ENCODE measurements around the gene SYTL3. TPM values are rescaled to one million over a fixed set of nuclear protein-coding genes. Genes with fewer than 3 reads are reported as not detected.

SYTL3 gene
- total and polyA plus RNA-seq, 10 of the 15 experiments (the other 5 are each of a cell fraction or from before 2014, with no cell fraction given), result 3.3 to 12.1 (median 6.9) TPM

- ATAC-seq (no peak), FAIRE-seq (no peak), DNase-seq (ENCODE audit: low read depth, low spot score) (no peak)
- no peak for TF ChIP-seq NR2F1 (conservative IDR thresholded peaks at IDR 0.05)
- TF ChIP-seq SKIL (IDR thresholded peaks at IDR 0.05; ENCODE audit: low read depth, poor library complexity, severe bottlenecking), result no peak
- Histone ChIP-seq H3K79me2 (ENCODE audit: control insufficient read depth, insufficient read depth, low read length) (no peaks in the 10 kb centered on the region), H3K36me3 (ENCODE audit: control insufficient read depth in 2 of 2, insufficient read depth in 2 of 2, low read length in 1 of 2) (peaks cover 8 to 20% of the 10 kb centered on the region in 2 experiments; a peak in 3 of 4 replicates), H3K4me3 (no peak overlapping the region), H3K27me3 (replicated peaks in 1 of 2; ENCODE audit: control insufficient read depth in 2 of 2, insufficient read depth in 2 of 2, low read length in 1 of 2) (no peaks in the 10 kb centered on the region), H3K9me3 (replicated peaks; ENCODE audit: control insufficient read depth, insufficient read depth, low read length) (no peaks in the 10 kb centered on the region), H4K20me1 (ENCODE audit: control insufficient read depth, insufficient read depth) (no peaks in the 10 kb centered on the region), H3K4me1 (ENCODE audit: control insufficient read depth, insufficient read depth, low read length) (no peaks in the 10 kb centered on the region), H3K4me2 (ENCODE audit: control insufficient read depth, insufficient read depth) (no peak overlapping the region), H3K27ac (ENCODE audit: control insufficient read depth, insufficient read depth) (no peak overlapping the region), H3K9ac (ENCODE audit: control insufficient read depth, insufficient read depth, low read length) (no peak overlapping the region), H2AFZ (ENCODE audit: control insufficient read depth, low read depth, low read length) (no peak overlapping the region)
- intact Hi-C loops (cut with micrococcal nuclease; ENCODE audit: unreplicated experiment) (no loop called here), in situ Hi-C loops (cut with MboI) (no loop called here)
- ChIA-PET CTCF (interaction anchor here (2.1 to 6.4 kb wide), 3 partner anchors 82 to 394 kb away, joined by 9 to 88 read pairs (median 37); no protein-coding TSS in a partner anchor), RAD21 (ENCODE audit: unreplicated experiment) (interaction anchor here (0.9 to 1.2 kb wide), 2 partner anchors 387 to 394 kb away, joined by 4 to 5 read pairs; no protein-coding TSS in a partner anchor), SMC1A (ENCODE audit: uncharacterized antibody, unreplicated experiment) (interaction anchor here (4.4 kb wide), 1 partner anchor 394 kb away, joined by 36 read pairs; no protein-coding TSS in a partner anchor), POLR2A (interaction anchor here (0.7 kb wide), 1 partner anchor 251 kb away, joined by 3 read pairs; no protein-coding TSS in a partner anchor)
- BruUV-seq (replicated peaks), result no TSS peak
- 98% methylated on average over 12 of the region's 12 CpGs for WGBS (ENCODE audit: insufficient coverage, insufficient replicate concordance, low lambda C conversion rate, missing lambda C conversion rate)
Measured at GRCh38 chr6:158608221-158608620, 41.6 kb upstream of the SYTL3 start.

GRCh38 chr6:158609455-158610155, 40.2 kb upstream of the SYTL3 start:
- ChIA-PET CTCF (interaction anchor here (0.8 to 2.4 kb wide), 3 partner anchors 10 to 396 kb away, joined by 3 to 10 read pairs (median 9); no protein-coding TSS in a partner anchor), RAD21 (ENCODE audit: unreplicated experiment) (no interaction called here), POLR2A (interaction anchor here (0.9 kb wide), 1 partner anchor 146 kb away, joined by 4 read pairs; no protein-coding TSS in a partner anchor), SMC1A (ENCODE audit: uncharacterized antibody, unreplicated experiment) (interaction anchor here (1.0 to 2.3 kb wide), 2 partner anchors 82 to 395 kb away, joined by 5 to 6 read pairs; no protein-coding TSS in a partner anchor)
- no peak overlapping the region for H3K4me2 ChIP-seq (ENCODE audit: control insufficient read depth, insufficient read depth)
- 94% methylated on average over 13 of the region's 13 CpGs for WGBS (ENCODE audit: insufficient coverage, insufficient replicate concordance, low lambda C conversion rate, missing lambda C conversion rate)
- H3K79me2 ChIP-seq (ENCODE audit: control insufficient read depth, insufficient read depth, low read length), result no peaks in the 10 kb centered on the region
- 0 out of 3 replicates have a peak, but pooled peaks cover 1% of the 10 kb centered on the region for H3K9me3 ChIP-seq (replicated peaks; ENCODE audit: control insufficient read depth, insufficient read depth, low read length)
- no peaks in the 10 kb centered on the region for H4K20me1 ChIP-seq (ENCODE audit: control insufficient read depth, insufficient read depth)
- H3K4me3 ChIP-seq, result no peak overlapping the region
- no peak overlapping the region for H3K27ac ChIP-seq (ENCODE audit: control insufficient read depth, insufficient read depth)
- no peak for FAIRE-seq
- H3K27me3 ChIP-seq (replicated peaks in 1 of 2; ENCODE audit: control insufficient read depth in 2 of 2, insufficient read depth in 2 of 2, low read length in 1 of 2), result no peaks in the 10 kb centered on the region
- H3K36me3 ChIP-seq (ENCODE audit: control insufficient read depth in 2 of 2, insufficient read depth in 2 of 2, low read length in 1 of 2), result peaks cover 12 to 19% of the 10 kb centered on the region in 2 experiments
- BruUV-seq (replicated peaks), result no TSS peak
- in situ Hi-C loops (cut with MboI), result no loop called here
- H3K9ac ChIP-seq (ENCODE audit: control insufficient read depth, insufficient read depth, low read length), result no peak overlapping the region
- no peaks in the 10 kb centered on the region for H3K4me1 ChIP-seq (ENCODE audit: control insufficient read depth, insufficient read depth, low read length)
- DNase-seq (ENCODE audit: low read depth, low spot score), result no peak
- no peak overlapping the region for H2AFZ ChIP-seq (ENCODE audit: control insufficient read depth, low read depth, low read length)
- intact Hi-C loops (cut with micrococcal nuclease; ENCODE audit: unreplicated experiment), result no loop called here
- ATAC-seq, result no peak
- TF ChIP-seq CUX1 (IDR thresholded peaks at IDR 0.05; ENCODE audit: insufficient replicate concordance, low read depth, low read length) (no peak), HDGF (IDR thresholded peaks at IDR 0.05) (no peak)

Data from GM12878 (cell line).